Lung (tissue), 12 donors: ENCODE data around the gene IFT25. TPM values are rescaled to one million over a fixed set of nuclear protein-coding genes. Genes with fewer than 3 reads are reported as not detected.

Source experiments
- ATAC-seq: fragments of 200-7000 bp; cut with Tn5 transposase; one replicate; pipeline ENCODE4 v1.9.1; 2020; ENCODE audit warnings: moderate number of reproducible peaks; ENCODE audit not compliant: insufficient read depth, low FRiP score
- DNase-seq, 3 donors: peaks; one replicate each; pipeline ENCODE4 v3.0.0-alpha.2; 2013 to 2017
- H3K27ac ChIP-seq, 2 donors: one replicate each; pipeline ENCODE4 v1.5.1; 2013; ENCODE audit warnings: mild to moderate bottlenecking in 2 of 2, moderate library complexity in 2 of 2, control low read depth in 1 of 2, inconsistent platforms in 1 of 2, low read depth in 1 of 2, low read length in 1 of 2
- H3K27me3 ChIP-seq, 3 donors: one replicate each; pipeline ENCODE4 v1.5.1; 2013; ENCODE audit warnings: low read length in 2 of 3; ENCODE audit not compliant: control insufficient read depth in 3 of 3, insufficient read depth in 3 of 3
- H3K36me3 ChIP-seq, 4 donors: one replicate each; pipeline ENCODE4 v1.5.1; 2013; ENCODE audit warnings: low read length in 4 of 4, mild to moderate bottlenecking in 1 of 4, moderate library complexity in 1 of 4; ENCODE audit not compliant: control insufficient read depth in 4 of 4, insufficient read depth in 4 of 4
- H3K4me1 ChIP-seq, 5 donors: one replicate each; pipeline ENCODE4 v1.5.1; 2013; ENCODE audit warnings: low read length in 5 of 5, mild to moderate bottlenecking in 2 of 5, moderate library complexity in 1 of 5; ENCODE audit not compliant: control insufficient read depth in 5 of 5, insufficient read depth in 5 of 5
- H3K4me3 ChIP-seq: one replicate; pipeline ENCODE4 v1.5.1; 2013; ENCODE audit warnings: mild to moderate bottlenecking, control low read depth, moderate library complexity
- H3K9ac ChIP-seq, 2 donors: one replicate each; pipeline ENCODE4 v1.5.1; 2013; ENCODE audit warnings: low read length in 2 of 2, control low read depth in 1 of 2; ENCODE audit not compliant: insufficient read depth in 1 of 2
- H3K9me3 ChIP-seq, 4 donors: one replicate each; pipeline ENCODE4 v1.5.1; 2013; ENCODE audit warnings: low read length in 3 of 4, mild to moderate bottlenecking in 1 of 4, moderate library complexity in 1 of 4; ENCODE audit not compliant: control insufficient read depth in 4 of 4, insufficient read depth in 3 of 4
- WGBS, 2 donors: extraction: QIAGEN DNeasy Blood & Tissue Kit; methylation state at CpG; one replicate each; pipeline ENCODE4 v1.1.7; 2013; 5-methylcytosine and 5-hydroxymethylcytosine counted together
- polyA plus RNA-seq, 2 donors: library from polyadenylated mRNA; stranded (reverse); fragments of 200-250 nt; gene quantifications; one replicate each; pipeline ENCODE4 v1.2.1, GENCODE V29; 2013
- total RNA-seq, 2 donors: library from RNA; depleted of rRNA in 1 of 2; stranded (reverse); fragments of >200 nt in 1 of 2; gene quantifications; one replicate each; pipeline ENCODE4 v1.2.1, GENCODE V29; 2014 to 2021
- TF ChIP-seq, protein P1 (sequence below): IDR thresholded peaks from 2 replicates; pipeline ENCODE4 v1.5.1; 2012; ENCODE audit warnings: mild to moderate bottlenecking; ENCODE audit errors: control extremely low read depth, extremely low read depth
- donor health status: control.
- donor health status: control.
- donor health status: Bipolar disorder and iron deficiency.
- donor health status: healthy.
- donor health status: DM: yes; HTN: yes; CAD: no.

Gene IFT25
- total and polyA plus RNA-seq, 4 donors: 18.2 to 46.1 (median 31.6) TPM

DNA sequence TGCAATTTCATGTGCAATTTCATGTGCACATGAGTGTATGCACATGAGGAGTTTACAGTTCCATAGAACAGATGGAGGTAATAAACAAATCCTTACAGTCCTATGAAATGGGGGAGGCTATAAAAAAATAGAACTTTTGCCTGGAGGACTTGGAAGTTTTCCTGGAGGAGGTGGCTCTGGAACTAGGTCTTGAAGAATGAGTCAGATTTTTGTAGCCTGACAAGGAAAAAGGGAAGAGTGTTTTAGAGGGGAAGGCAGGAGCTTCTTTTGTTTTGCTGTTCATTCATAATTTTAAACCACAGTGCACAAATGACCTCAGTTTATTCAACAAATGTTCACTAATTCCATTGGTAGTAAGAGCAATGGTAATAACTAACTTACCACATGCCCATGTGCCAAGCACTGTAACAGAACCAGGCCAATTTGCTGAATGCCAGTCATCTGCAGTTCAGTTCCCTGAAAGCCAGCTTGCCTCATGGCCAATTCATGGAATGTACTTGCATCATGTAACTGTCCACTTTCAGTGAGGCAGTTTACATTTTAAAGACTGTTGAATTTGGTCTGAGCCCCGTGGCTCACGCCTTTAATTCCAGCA lies 48.8 kb downstream of the IFT25 start:
- TF ChIP-seq, protein P1, sequence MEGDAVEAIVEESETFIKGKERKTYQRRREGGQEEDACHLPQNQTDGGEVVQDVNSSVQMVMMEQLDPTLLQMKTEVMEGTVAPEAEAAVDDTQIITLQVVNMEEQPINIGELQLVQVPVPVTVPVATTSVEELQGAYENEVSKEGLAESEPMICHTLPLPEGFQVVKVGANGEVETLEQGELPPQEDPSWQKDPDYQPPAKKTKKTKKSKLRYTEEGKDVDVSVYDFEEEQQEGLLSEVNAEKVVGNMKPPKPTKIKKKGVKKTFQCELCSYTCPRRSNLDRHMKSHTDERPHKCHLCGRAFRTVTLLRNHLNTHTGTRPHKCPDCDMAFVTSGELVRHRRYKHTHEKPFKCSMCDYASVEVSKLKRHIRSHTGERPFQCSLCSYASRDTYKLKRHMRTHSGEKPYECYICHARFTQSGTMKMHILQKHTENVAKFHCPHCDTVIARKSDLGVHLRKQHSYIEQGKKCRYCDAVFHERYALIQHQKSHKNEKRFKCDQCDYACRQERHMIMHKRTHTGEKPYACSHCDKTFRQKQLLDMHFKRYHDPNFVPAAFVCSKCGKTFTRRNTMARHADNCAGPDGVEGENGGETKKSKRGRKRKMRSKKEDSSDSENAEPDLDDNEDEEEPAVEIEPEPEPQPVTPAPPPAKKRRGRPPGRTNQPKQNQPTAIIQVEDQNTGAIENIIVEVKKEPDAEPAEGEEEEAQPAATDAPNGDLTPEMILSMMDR: no peak
- H3K27me3 ChIP-seq: no peaks in the 10 kb centered on the region
- DNase-seq (no peak), ATAC-seq (peak; percentile 12)
- H3K27ac ChIP-seq: no peak overlapping the region
- no peak overlapping the region for H3K9ac ChIP-seq
- 61 to 85% methylated on average over 2 of the region's 2 CpGs for WGBS, 2 donors
- peaks cover 0 to 12% (median 8%) of the 10 kb centered on the region in 5 donors for H3K4me1 ChIP-seq
- no peaks in the 10 kb centered on the region for H3K36me3 ChIP-seq
- no peak overlapping the region for H3K4me3 ChIP-seq
- no peaks in the 10 kb centered on the region for H3K9me3 ChIP-seq

DNA sequence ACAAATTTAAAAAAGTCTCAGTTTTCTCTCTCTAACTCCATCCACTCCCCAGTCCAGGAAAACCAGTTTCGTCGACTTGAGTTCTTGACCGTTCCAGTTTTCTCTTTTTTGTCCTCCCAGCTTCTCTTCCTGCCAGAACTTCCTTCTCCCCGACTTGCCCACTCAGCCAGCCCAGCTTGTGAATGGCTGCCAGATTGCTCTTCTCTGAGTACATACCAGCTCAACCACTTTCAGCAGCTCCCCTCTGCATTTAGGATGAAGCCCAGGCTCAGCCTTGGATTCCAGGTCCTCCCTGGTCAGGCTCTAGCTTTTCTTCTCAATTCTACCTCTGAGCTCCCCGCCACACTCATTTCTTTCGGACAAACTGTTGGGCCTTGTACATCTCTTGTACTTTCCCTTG lies 50.1 kb downstream of the IFT25 start:
- 53 to 57% methylated on average over 6 of the region's 6 CpGs for WGBS, 2 donors
- peak in 1 of 3 donors; percentile 38 for DNase-seq
- H3K4me3 ChIP-seq: no peak overlapping the region
- no peaks in the 10 kb centered on the region for H3K27me3 ChIP-seq
- no peak overlapping the region for H3K9ac ChIP-seq
- H3K36me3 ChIP-seq: no peaks in the 10 kb centered on the region
- TF ChIP-seq, protein P1: no peak
- no peaks in the 10 kb centered on the region for H3K9me3 ChIP-seq
- H3K27ac ChIP-seq: no peak overlapping the region
- H3K4me1 ChIP-seq: peaks cover 0 to 13% (median 11%) of the 10 kb centered on the region in 5 donors
- no peak for ATAC-seq

DNA sequence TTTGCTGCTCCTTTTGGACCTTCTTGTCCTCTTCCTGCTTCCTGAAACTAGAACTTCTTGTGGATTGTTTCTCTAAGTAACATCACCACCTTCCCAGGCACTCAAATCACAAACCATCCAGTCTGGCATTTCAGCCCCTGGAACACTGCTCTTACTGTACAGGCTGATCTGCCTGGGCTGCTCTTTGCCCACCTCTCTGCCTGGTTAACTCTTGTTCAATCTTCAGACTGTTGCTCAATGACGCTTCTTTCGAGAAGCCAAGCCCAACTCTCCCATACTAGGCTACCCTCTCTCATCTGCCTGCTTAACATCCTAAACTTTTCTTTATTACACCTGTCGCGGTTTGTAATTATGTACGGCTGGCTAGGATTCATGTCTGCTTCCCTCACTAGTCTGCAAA lies 50.9 kb downstream of the IFT25 start:
- Histone ChIP-seq H3K9ac (no peak overlapping the region), H3K27ac (no peak overlapping the region), H3K27me3 (no peaks in the 10 kb centered on the region), H3K4me3 (no peak overlapping the region), H3K36me3 (no peaks in the 10 kb centered on the region), H3K9me3 (no peaks in the 10 kb centered on the region), H3K4me1 (peaks cover 0 to 14% (median 12%) of the 10 kb centered on the region in 5 donors)
- WGBS, 2 donors: 90 to 93% methylated on average over 5 of the region's 5 CpGs
- TF ChIP-seq, protein P1: no peak
- ATAC-seq: no peak
- no peak for DNase-seq
